ENCODE measurements around the gene CCDC170. TPM values are rescaled to one million over a fixed set of nuclear protein-coding genes. Genes with fewer than 3 reads are reported as not detected.

CCDC170 gene
- polyA plus RNA-seq, 1 donor, result 5.3 TPM

GRCh38 chr6:151618717-151619116, 124.9 kb downstream of the CCDC170 start:
- no peak for DNase-seq

GRCh38 chr6:151620179-151620578, 126.4 kb downstream of the CCDC170 start:
- DNase-seq, result no peak

- no peak for DNase-seq
Observed at GRCh38 chr6:151624071-151624470, 130.3 kb downstream of the CCDC170 start.

- no peak for DNase-seq
Observed at GRCh38 chr6:151624481-151624880, 130.7 kb downstream of the CCDC170 start.

- DNase-seq, result no peak
Observed at GRCh38 chr6:151624900-151625536, 131.2 kb downstream of the CCDC170 start.

GRCh38 chr6:151627689-151628444, 134.1 kb downstream of the CCDC170 start:
- no peak for DNase-seq

GRCh38 chr6:151629791-151630190, 136.0 kb downstream of the CCDC170 start:
- no peak for DNase-seq

GRCh38 chr6:151630387-151630786, 136.6 kb downstream of the CCDC170 start:
- DNase-seq, result no peak

GRCh38 chr6:151630991-151631655, 137.3 kb downstream of the CCDC170 start:
- no peak for DNase-seq

GRCh38 chr6:151632415-151632987, 138.7 kb downstream of the CCDC170 start:
- no peak for DNase-seq

GRCh38 chr6:151633526-151634335, 139.9 kb downstream of the CCDC170 start:
- DNase-seq, result no peak

GRCh38 chr6:151634336-151634720, 140.5 kb downstream of the CCDC170 start:
- no peak for DNase-seq

GRCh38 chr6:151635741-151636140, 141.9 kb downstream of the CCDC170 start:
- DNase-seq, result no peak

- no peak for DNase-seq
Observed at GRCh38 chr6:151637814-151638213, 144.0 kb downstream of the CCDC170 start.

GRCh38 chr6:151639750-151640149, 145.9 kb downstream of the CCDC170 start:
- no peak for DNase-seq

- DNase-seq, result no peak
Observed at GRCh38 chr6:151641028-151641427, 147.2 kb downstream of the CCDC170 start.

- no peak for DNase-seq
Observed at GRCh38 chr6:151647976-151648639, 154.3 kb downstream of the CCDC170 start.

- no peak for DNase-seq
Observed at GRCh38 chr6:151649835-151650234, 156.0 kb downstream of the CCDC170 start.

- no peak for DNase-seq
Observed at GRCh38 chr6:151651639-151652038, 157.8 kb downstream of the CCDC170 start.

- DNase-seq, result no peak
Observed at GRCh38 chr6:151652325-151652724, 158.5 kb downstream of the CCDC170 start.

- no peak for DNase-seq
Observed at GRCh38 chr6:151655099-151655498, 161.3 kb downstream of the CCDC170 start.
